Neural progenitor cell (in vitro differentiated cells): ENCODE results near the gene HEMK1.

Experiments used
- EZH2 ChIP-seq: fragments of 200-600 bp; sonication (generic); IDR thresholded peaks from 2 replicates; pipeline ENCODE4 v1.6.1; 2017; ENCODE audit warnings: antibody characterized with exemption, mild to moderate bottlenecking, moderate library complexity
- TF ChIP-seq, protein P1 (sequence below): fragments of 200-600 bp; sonication (generic); IDR thresholded peaks from 2 replicates; pipeline ENCODE4 v1.5.1; 2017; ENCODE audit warnings: antibody characterized with exemption, mild to moderate bottlenecking

GRCh38 chr3:50586763-50587070, 17.4 kb downstream of the HEMK1 start:
- no peak for TF ChIP-seq EZH2
- TF ChIP-seq, protein P1, sequence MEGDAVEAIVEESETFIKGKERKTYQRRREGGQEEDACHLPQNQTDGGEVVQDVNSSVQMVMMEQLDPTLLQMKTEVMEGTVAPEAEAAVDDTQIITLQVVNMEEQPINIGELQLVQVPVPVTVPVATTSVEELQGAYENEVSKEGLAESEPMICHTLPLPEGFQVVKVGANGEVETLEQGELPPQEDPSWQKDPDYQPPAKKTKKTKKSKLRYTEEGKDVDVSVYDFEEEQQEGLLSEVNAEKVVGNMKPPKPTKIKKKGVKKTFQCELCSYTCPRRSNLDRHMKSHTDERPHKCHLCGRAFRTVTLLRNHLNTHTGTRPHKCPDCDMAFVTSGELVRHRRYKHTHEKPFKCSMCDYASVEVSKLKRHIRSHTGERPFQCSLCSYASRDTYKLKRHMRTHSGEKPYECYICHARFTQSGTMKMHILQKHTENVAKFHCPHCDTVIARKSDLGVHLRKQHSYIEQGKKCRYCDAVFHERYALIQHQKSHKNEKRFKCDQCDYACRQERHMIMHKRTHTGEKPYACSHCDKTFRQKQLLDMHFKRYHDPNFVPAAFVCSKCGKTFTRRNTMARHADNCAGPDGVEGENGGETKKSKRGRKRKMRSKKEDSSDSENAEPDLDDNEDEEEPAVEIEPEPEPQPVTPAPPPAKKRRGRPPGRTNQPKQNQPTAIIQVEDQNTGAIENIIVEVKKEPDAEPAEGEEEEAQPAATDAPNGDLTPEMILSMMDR: no peak
